K562 (cell line): ENCODE results near the gene PHKB.

Experiments used
- BDP1 ChIP-seq: IDR thresholded peaks from 3 replicates; pipeline ENCODE4 v1.6.1; 2011; ENCODE audit not compliant: insufficient read length, insufficient read depth
- CBFA2T2 ChIP-seq: fragments of 450-650 bp; conservative IDR thresholded peaks from 2 replicates; pipeline ENCODE4 v1.6.1; 2017; ENCODE audit warnings: mild to moderate bottlenecking
- EP300 ChIP-seq: IDR thresholded peaks from 2 replicates; pipeline ENCODE4 v1.6.1; 2012; ENCODE audit warnings: low read length, improper control_type of control experiment
- GTF2B ChIP-seq: IDR thresholded peaks from 2 replicates; pipeline ENCODE4 v1.6.1; 2011; ENCODE audit not compliant: insufficient read length; ENCODE audit errors: extremely low read depth
- SOX6 ChIP-seq: fragments of 450-650 bp; IDR thresholded peaks from 2 replicates; pipeline ENCODE4 v1.6.1; 2014; ENCODE audit warnings: mild to moderate bottlenecking
- TCF7 ChIP-seq: sonication (generic); IDR thresholded peaks from 2 replicates; pipeline ENCODE4 v1.6.1; 2016; ENCODE audit warnings: antibody characterized with exemption, borderline replicate concordance
- USF2 ChIP-seq: sonication (generic); formaldehyde crosslinking; IDR thresholded peaks from 2 replicates; pipeline ENCODE4 v1.5.0; 2020; ENCODE audit warnings: missing genetic modification reagents

- TF ChIP-seq USF2 (no peak), SOX6 (no peak), CBFA2T2 (no peak), TCF7 (no peak), EP300 (no peak), GTF2B (no peak), BDP1 (no peak)
Observed at GRCh38 chr16:47416869-47417268, 44.3 kb upstream of the PHKB start.
